Subcutaneous abdominal adipose tissue (tissue), 5 donors: Measurements from ENCODE around the gene SLCO1A2.

Source experiments
- H3K27ac ChIP-seq: one replicate; pipeline ENCODE4 v1.7.0; 2013; ENCODE audit warnings: low read depth, mild to moderate bottlenecking, inconsistent platforms, low read length, moderate library complexity
- H3K27me3 ChIP-seq, 5 donors: one replicate each; pipeline ENCODE4 v1.7.0; 2013; ENCODE audit warnings: low read length in 5 of 5, inconsistent platforms in 1 of 5; ENCODE audit not compliant: control insufficient read depth in 5 of 5, insufficient read depth in 4 of 5
- H3K36me3 ChIP-seq, 5 donors: one replicate each; pipeline ENCODE4 v1.7.0; 2013; ENCODE audit warnings: low read length in 5 of 5; ENCODE audit not compliant: control insufficient read depth in 5 of 5, insufficient read depth in 5 of 5
- H3K4me1 ChIP-seq, 5 donors: one replicate each; pipeline ENCODE4 v1.7.0; 2013; ENCODE audit warnings: low read length in 5 of 5, mild to moderate bottlenecking in 3 of 5, moderate library complexity in 1 of 5; ENCODE audit not compliant: control insufficient read depth in 5 of 5, insufficient read depth in 5 of 5
- H3K4me3 ChIP-seq, 5 donors: one replicate each; pipeline ENCODE4 v1.7.0; 2013; ENCODE audit warnings: low read length in 5 of 5, low read depth in 1 of 5
- H3K9ac ChIP-seq, 5 donors: one replicate each; pipeline ENCODE4 v1.7.0; 2013; ENCODE audit warnings: low read length in 5 of 5, mild to moderate bottlenecking in 4 of 5, moderate library complexity in 3 of 5
- H3K9me3 ChIP-seq, 5 donors: one replicate each; pipeline ENCODE4 v1.7.0; 2013; ENCODE audit warnings: low read length in 5 of 5; ENCODE audit not compliant: control insufficient read depth in 5 of 5
- donor health status: healthy.
- donor health status: healthy.
- donor health status: healthy.
- donor health status: healthy.
- donor health status: healthy.

The SLCO1A2 gene

GRCh38 chr12:21353487-21353886 lies 18.8 kb upstream of the SLCO1A2 start:
- Histone ChIP-seq H3K27me3 (no peaks in the 10 kb centered on the region), H3K36me3 (no peaks in the 10 kb centered on the region), H3K4me3 (no peak overlapping the region), H3K9me3 (no peaks in the 10 kb centered on the region), H3K27ac (no peak overlapping the region), H3K4me1 (no peaks in the 10 kb centered on the region), H3K9ac (no peak overlapping the region)

- Histone ChIP-seq H3K9ac (no peak overlapping the region), H3K36me3 (no peaks in the 10 kb centered on the region), H3K27me3 (no peaks in the 10 kb centered on the region), H3K4me1 (no peaks in the 10 kb centered on the region), H3K9me3 (no peaks in the 10 kb centered on the region), H3K27ac (no peak overlapping the region), H3K4me3 (no peak overlapping the region)
Measured at GRCh38 chr12:21350975-21351374, 16.3 kb upstream of the SLCO1A2 start.

- H3K9ac ChIP-seq = no peak overlapping the region
- no peaks in the 10 kb centered on the region for H3K4me1 ChIP-seq
- H3K36me3 ChIP-seq = no peaks in the 10 kb centered on the region
- no peaks in the 10 kb centered on the region for H3K9me3 ChIP-seq
- H3K27ac ChIP-seq = no peak overlapping the region
- no peak overlapping the region for H3K4me3 ChIP-seq
- no peaks in the 10 kb centered on the region for H3K27me3 ChIP-seq
Measured at GRCh38 chr12:21346542-21347205, 12.0 kb upstream of the SLCO1A2 start.

GRCh38 chr12:21343636-21344035 lies 8.9 kb upstream of the SLCO1A2 start:
- Histone ChIP-seq H3K27me3 (no peaks in the 10 kb centered on the region), H3K4me3 (no peak overlapping the region), H3K4me1 (no peaks in the 10 kb centered on the region)

GRCh38 chr12:21341769-21342168 lies 7.1 kb upstream of the SLCO1A2 start:
- no peak overlapping the region for H3K9ac ChIP-seq
- no peaks in the 10 kb centered on the region for H3K9me3 ChIP-seq
- H3K4me3 ChIP-seq = no peak overlapping the region
- H3K27me3 ChIP-seq = no peaks in the 10 kb centered on the region
- no peaks in the 10 kb centered on the region for H3K36me3 ChIP-seq
- H3K4me1 ChIP-seq = no peaks in the 10 kb centered on the region
- H3K27ac ChIP-seq = no peak overlapping the region

More at GRCh38 chr12:21343636-21344035, 8.9 kb upstream of the SLCO1A2 start:
- no peak overlapping the region for H3K27ac ChIP-seq
- H3K36me3 ChIP-seq = no peaks in the 10 kb centered on the region
- H3K9me3 ChIP-seq = no peaks in the 10 kb centered on the region
- no peak overlapping the region for H3K9ac ChIP-seq

GRCh38 chr12:21340403-21340802 lies 5.7 kb upstream of the SLCO1A2 start:
- Histone ChIP-seq H3K4me3 (no peak overlapping the region), H3K27me3 (no peaks in the 10 kb centered on the region), H3K27ac (no peak overlapping the region), H3K36me3 (no peaks in the 10 kb centered on the region), H3K9ac (no peak overlapping the region), H3K9me3 (no peaks in the 10 kb centered on the region), H3K4me1 (no peaks in the 10 kb centered on the region)

- Histone ChIP-seq H3K27me3 (no peaks in the 10 kb centered on the region), H3K27ac (no peak overlapping the region), H3K9me3 (no peaks in the 10 kb centered on the region), H3K36me3 (no peaks in the 10 kb centered on the region), H3K4me1 (no peaks in the 10 kb centered on the region), H3K4me3 (no peak overlapping the region), H3K9ac (no peak overlapping the region)
Measured at GRCh38 chr12:21339921-21340320, 5.2 kb upstream of the SLCO1A2 start.

GRCh38 chr12:21337959-21338744 lies 3.4 kb upstream of the SLCO1A2 start:
- no peaks in the 10 kb centered on the region for H3K9me3 ChIP-seq
- H3K9ac ChIP-seq = no peak overlapping the region
- H3K4me1 ChIP-seq = no peaks in the 10 kb centered on the region
- H3K4me3 ChIP-seq = no peak overlapping the region
- H3K27me3 ChIP-seq = no peaks in the 10 kb centered on the region
- no peak overlapping the region for H3K27ac ChIP-seq
- no peaks in the 10 kb centered on the region for H3K36me3 ChIP-seq

- Histone ChIP-seq H3K4me3 (no peak overlapping the region), H3K27ac (no peak overlapping the region), H3K36me3 (no peaks in the 10 kb centered on the region), H3K9ac (no peak overlapping the region), H3K4me1 (no peaks in the 10 kb centered on the region), H3K27me3 (no peaks in the 10 kb centered on the region), H3K9me3 (peaks cover 0 to under 1% (median 0%) of the 10 kb centered on the region in 5 donors)
Measured at GRCh38 chr12:21337453-21337852, 2.7 kb upstream of the SLCO1A2 start.

GRCh38 chr12:21336656-21337055 lies 1.9 kb upstream of the SLCO1A2 start:
- H3K4me1 ChIP-seq = no peaks in the 10 kb centered on the region
- no peaks in the 10 kb centered on the region for H3K27me3 ChIP-seq
- peaks cover 0 to 3% (median 0%) of the 10 kb centered on the region in 5 donors for H3K9me3 ChIP-seq
- H3K4me3 ChIP-seq = no peak overlapping the region
- H3K36me3 ChIP-seq = no peaks in the 10 kb centered on the region
- no peak overlapping the region for H3K9ac ChIP-seq
- no peak overlapping the region for H3K27ac ChIP-seq
